IMR-90 (cell line): ENCODE results near the gene DLGAP4. TPM values are rescaled to one million over a fixed set of nuclear protein-coding genes. Genes with fewer than 3 reads are reported as not detected.

Experiments used
- ATAC-seq: fragments of 200-7000 bp; cut with Tn5 transposase; 2 replicates; pipeline ENCODE4 v1.9.1; 2020; ENCODE audit warnings: low read depth, mild to moderate bottlenecking, moderate library complexity
- BruUV-seq: library from RNA; stranded (reverse); fragments of 400-500 nt; replicated peaks from 2 replicates; lab custom pipeline; 2021; lab: Mats Ljungman, UMichigan
- CTCF ChIA-PET: fragments of 300-600 bp; formaldehyde crosslinking; extraction: SDS; loops from one replicate; lab custom pipeline; 2021; ENCODE audit warnings: antibody characterized with exemption; lab: Yijun Ruan, JAX
- POLR2A ChIA-PET: fragments of 300-600 bp; sonication (Branson Sonifier 250); formaldehyde crosslinking; loops from one replicate; lab custom pipeline; 2022; ENCODE audit warnings: antibody characterized with exemption; ENCODE audit not compliant: unreplicated experiment; lab: Charles Lee
- DNase-seq: peaks from one replicate; pipeline ENCODE4 v3.0.0; 2013
- H2AFZ ChIP-seq: replicated peaks from 2 replicates; pipeline ENCODE3; 2013; ENCODE audit warnings: low read length, mild to moderate bottlenecking; ENCODE audit not compliant: poor library complexity
- H2AK5ac ChIP-seq: 2 replicates; pipeline ENCODE4 v1.6.1; 2013; ENCODE audit warnings: low read depth, low read length, inconsistent platforms
- H2AK9ac ChIP-seq: replicated peaks from 2 replicates; pipeline ENCODE3; 2013; ENCODE audit warnings: mild to moderate bottlenecking, low read depth, low read length, moderate library complexity; ENCODE audit not compliant: poor library complexity
- H2BK120ac ChIP-seq: 2 replicates; pipeline ENCODE4 v1.6.1; 2013; ENCODE audit warnings: low read depth, low read length, inconsistent platforms
- H2BK15ac ChIP-seq: 3 replicates; pipeline ENCODE4 v1.6.1; 2013; ENCODE audit warnings: low read depth, low read length, inconsistent platforms
- H2BK20ac ChIP-seq: 2 replicates; pipeline ENCODE4 v1.6.1; 2013; ENCODE audit warnings: low read depth, mild to moderate bottlenecking, inconsistent platforms, low read length, moderate library complexity
- H2BK5ac ChIP-seq: 2 replicates; pipeline ENCODE4 v1.6.1; 2013; ENCODE audit warnings: mild to moderate bottlenecking, low read depth, low read length, inconsistent platforms; ENCODE audit not compliant: poor library complexity, severe bottlenecking
- H3K14ac ChIP-seq: replicated peaks from 2 replicates; pipeline ENCODE4 v1.6.1; 2013; ENCODE audit warnings: low read depth, low read length, inconsistent platforms
- H3K18ac ChIP-seq: 2 replicates; pipeline ENCODE4 v1.6.1; 2013; ENCODE audit warnings: low read depth, low read length, control low read depth
- H3K23ac ChIP-seq: 2 replicates; pipeline ENCODE4 v1.6.1; 2013; ENCODE audit warnings: low read depth, low read length, inconsistent platforms
- H3K27ac ChIP-seq: 2 replicates; pipeline ENCODE4 v1.5.1; 2013; ENCODE audit warnings: mild to moderate bottlenecking, control low read depth, low read length; ENCODE audit not compliant: insufficient read depth
- H3K27me3 ChIP-seq: 2 replicates; pipeline ENCODE4 v1.6.1; 2013; ENCODE audit warnings: low read length; ENCODE audit not compliant: control insufficient read depth, insufficient read depth
- H3K36me3 ChIP-seq: 2 replicates; pipeline ENCODE4 v1.6.1; 2013; ENCODE audit warnings: low read length, mixed read lengths; ENCODE audit not compliant: control insufficient read depth, insufficient read depth
- H3K4ac ChIP-seq: 2 replicates; pipeline ENCODE4 v1.6.1; 2013; ENCODE audit warnings: low read depth, low read length, inconsistent platforms
- H3K4me1 ChIP-seq: 2 replicates; pipeline ENCODE4 v1.6.1; 2013; ENCODE audit warnings: low read length, mixed read lengths; ENCODE audit not compliant: control insufficient read depth, insufficient read depth
- H3K4me2 ChIP-seq: 2 replicates; pipeline ENCODE4 v1.6.1; 2013; ENCODE audit warnings: low read depth, mild to moderate bottlenecking, control low read depth, low read length, moderate library complexity
- H3K4me3 ChIP-seq: 2 replicates; pipeline ENCODE4 v1.5.1; 2013; ENCODE audit warnings: low read depth, mild to moderate bottlenecking, control low read depth, low read length, moderate library complexity; ENCODE audit not compliant: insufficient read depth
- H3K56ac ChIP-seq: 2 replicates; pipeline ENCODE4 v1.6.1; 2013; ENCODE audit warnings: low read length, inconsistent platforms; ENCODE audit not compliant: insufficient read depth; ENCODE audit errors: extremely low read depth
- H3K79me1 ChIP-seq, 2 experiments: 2 replicates each; pipeline ENCODE4 v1.6.1; 2013; ENCODE audit warnings: low read length in 2 of 2, inconsistent platforms in 1 of 2, low read depth in 1 of 2
- H3K9ac ChIP-seq: 2 replicates; pipeline ENCODE4 v1.6.1; 2013; ENCODE audit warnings: low read depth, low read length, control low read depth
- H3K9me1 ChIP-seq: 2 replicates; pipeline ENCODE4 v1.6.1; 2013; ENCODE audit warnings: low read length, inconsistent platforms; ENCODE audit not compliant: insufficient read depth
- H3K9me3 ChIP-seq: 2 replicates; pipeline ENCODE4 v1.6.1; 2013; ENCODE audit warnings: low read length; ENCODE audit not compliant: control insufficient read depth, insufficient read depth
- H4K20me1 ChIP-seq: 2 replicates; pipeline ENCODE4 v1.6.1; 2013; ENCODE audit warnings: low read length, inconsistent platforms; ENCODE audit not compliant: insufficient read depth
- H4K5ac ChIP-seq: 2 replicates; pipeline ENCODE4 v1.6.1; 2013; ENCODE audit warnings: mild to moderate bottlenecking, low read depth, low read length, control low read depth
- H4K8ac ChIP-seq, 2 experiments: 2 replicates each; pipeline ENCODE4 v1.6.1; 2013; ENCODE audit warnings: low read depth in 2 of 2, low read length in 2 of 2, control low read depth in 1 of 2, inconsistent platforms in 1 of 2
- H4K91ac ChIP-seq: 2 replicates; pipeline ENCODE4 v1.6.1; 2013; ENCODE audit warnings: low read depth, low read length, inconsistent platforms; ENCODE audit not compliant: insufficient read depth
- BHLHE40 ChIP-seq: fragments of 150-350 bp; IDR thresholded peaks from 2 replicates; pipeline ENCODE4 v1.6.1; 2016; ENCODE audit warnings: mild to moderate bottlenecking, low read depth, low read length
- CEBPB ChIP-seq: IDR thresholded peaks from 2 replicates; pipeline ENCODE4 v1.6.1; 2012; ENCODE audit warnings: low read depth, low read length, improper control_type of control experiment
- CHD1 ChIP-seq: IDR thresholded peaks from 2 replicates; pipeline ENCODE4 v1.6.1; 2012; ENCODE audit warnings: low read depth, low read length, improper control_type of control experiment
- ELK1 ChIP-seq: fragments of 150-350 bp; IDR thresholded peaks from 2 replicates; pipeline ENCODE4 v1.6.1; 2016; ENCODE audit warnings: low read depth, mild to moderate bottlenecking, low read length, moderate library complexity, borderline replicate concordance
- MAFK ChIP-seq: IDR thresholded peaks from 2 replicates; pipeline ENCODE4 v1.6.1; 2012; ENCODE audit warnings: low read depth, low read length, improper control_type of control experiment
- MAZ ChIP-seq: IDR thresholded peaks from 2 replicates; pipeline ENCODE4 v1.6.1; 2012; ENCODE audit warnings: low read depth, mild to moderate bottlenecking, low read length, improper control_type of control experiment, moderate library complexity, borderline replicate concordance
- MXI1 ChIP-seq: IDR thresholded peaks from 2 replicates; pipeline ENCODE4 v1.6.1; 2012; ENCODE audit warnings: low read depth, mild to moderate bottlenecking, low read length, moderate library complexity, borderline replicate concordance
- POLR2A ChIP-seq: IDR thresholded peaks from 2 replicates; pipeline ENCODE4 v1.6.1; 2012; ENCODE audit warnings: mild to moderate bottlenecking, low read depth, low read length
- RAD21 ChIP-seq: IDR thresholded peaks from 2 replicates; pipeline ENCODE4 v1.6.1; 2012; ENCODE audit warnings: low read length, improper control_type of control experiment
- RCOR1 ChIP-seq: IDR thresholded peaks from 2 replicates; pipeline ENCODE4 v1.6.1; 2012; ENCODE audit warnings: mild to moderate bottlenecking, low read length, improper control_type of control experiment; ENCODE audit not compliant: insufficient replicate concordance
- RFX5 ChIP-seq: IDR thresholded peaks from 2 replicates; pipeline ENCODE4 v1.8.0; 2012; ENCODE audit warnings: low read depth, mild to moderate bottlenecking, low read length, moderate library complexity
- SMC3 ChIP-seq: fragments of 150-350 bp; IDR thresholded peaks from 2 replicates; pipeline ENCODE4 v1.6.1; 2016; ENCODE audit warnings: low read depth, mild to moderate bottlenecking, antibody characterized with exemption, low read length, moderate library complexity
- WGBS, 2 experiments: methylation state at CpG; one replicate each; pipeline versions ENCODE4 v1.1.5 to v1.1.7; 2013; ENCODE audit warnings: missing lambda C conversion rate in 2 of 2; ENCODE audit not compliant: insufficient read length in 1 of 2; ENCODE audit errors: extremely low coverage in 2 of 2; 5-methylcytosine and 5-hydroxymethylcytosine counted together
- dilution Hi-C: fragments of 300-500 bp; cut with HindIII; formaldehyde crosslinking; loops from one replicate; pipeline ENCODE4 v1.14.3; 2018; ENCODE audit warnings: low sequenced_read_pairs; ENCODE audit not compliant: unreplicated experiment
- in situ Hi-C: fragments of 300-500 bp; cut with MboI; formaldehyde crosslinking; loops from 3 replicates; pipeline ENCODE4 v1.14.3; 2019; ENCODE audit warnings: low sequenced_read_pairs, inconsistent platforms, mixed read lengths
- intact Hi-C: fragments of 100-400 bp; cut with micrococcal nuclease; formaldehyde crosslinking; loops from 2 replicates; pipeline ENCODE4 v1.10.0; 2022
- polyA plus RNA-seq, 3 experiments: library from polyadenylated mRNA; depleted of rRNA; stranded (reverse); fragments of >200 nt; gene quantifications; 2 replicates each; pipeline ENCODE4 v1.2.3, GENCODE V29; 2012; ENCODE audit warnings: low replicate concordance in 1 of 3
- total RNA-seq: library from RNA; depleted of rRNA; stranded (reverse); fragments of >200 nt; gene quantifications from 2 replicates; pipeline ENCODE4 v1.2.3, GENCODE V29; 2012
- TF ChIP-seq, protein P1 (sequence below): fragments of 150-350 bp; IDR thresholded peaks from 2 replicates; pipeline ENCODE4 v1.6.1; 2017; ENCODE audit warnings: mild to moderate bottlenecking, antibody characterized with exemption, low read length, low read depth
- TF ChIP-seq, protein P2 (sequence below): conservative IDR thresholded peaks from 2 replicates; pipeline ENCODE4 v1.5.1; 2012; ENCODE audit warnings: mild to moderate bottlenecking, low read depth, low read length, improper control_type of control experiment

DLGAP4 gene
- total and polyA plus RNA-seq, 2 of the 4 experiments (the other 2 are of a cell fraction), result 32.3 to 73.2 TPM

DNA sequence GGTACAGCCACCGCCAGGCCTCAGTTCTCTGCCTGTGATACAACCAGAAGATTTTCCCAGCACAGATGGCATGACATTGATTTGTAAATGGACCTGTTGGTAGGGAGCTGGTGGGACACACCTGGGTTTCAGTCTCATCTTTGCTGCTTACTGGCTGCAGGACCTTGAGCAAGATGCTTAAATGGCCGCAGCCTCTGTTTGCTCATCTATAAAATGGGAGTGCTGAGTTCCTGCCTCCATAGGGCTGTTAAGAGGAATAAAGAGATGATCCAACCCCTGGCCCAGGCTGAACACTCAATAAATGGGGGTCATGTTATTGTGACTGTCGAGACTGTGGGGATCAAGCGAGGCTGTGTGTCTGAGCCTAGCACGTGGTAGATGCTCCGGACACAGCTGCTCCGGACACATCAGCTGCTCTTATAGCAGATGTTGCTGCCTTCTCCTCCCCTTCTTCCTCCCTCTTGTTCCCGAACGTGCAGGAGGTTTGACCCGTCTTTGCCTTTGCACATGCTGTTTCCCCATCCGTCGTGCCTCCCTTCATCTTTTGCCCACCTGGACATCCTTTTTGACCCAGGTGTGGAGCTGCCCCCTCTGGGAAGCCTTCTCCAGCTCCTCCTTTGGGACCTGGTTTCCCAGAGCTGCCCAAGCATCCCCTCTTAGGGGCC is 29.2 kb downstream of the DLGAP4 start:
- H3K23ac ChIP-seq, result no peak overlapping the region
- CTCF ChIA-PET, result no interaction called here
- H3K14ac ChIP-seq, result no peak overlapping the region
- no peak overlapping the region for H3K4ac ChIP-seq
- H3K36me3 ChIP-seq, result no peaks in the 10 kb centered on the region
- H4K8ac ChIP-seq, result no peak overlapping the region
- no peak overlapping the region for H3K9ac ChIP-seq
- H2BK15ac ChIP-seq, result no peak overlapping the region
- ATAC-seq, result no peak
- H3K4me3 ChIP-seq, result no peak overlapping the region
- H4K5ac ChIP-seq, result no peak overlapping the region
- in situ Hi-C loops, result no loop called here
- peaks cover 63% of the 10 kb centered on the region for H3K27me3 ChIP-seq
- H2AK9ac ChIP-seq, result no peak overlapping the region
- no peaks in the 10 kb centered on the region for H3K79me1 ChIP-seq
- BruUV-seq, result no TSS peak
- no peak overlapping the region for H3K56ac ChIP-seq
- DNase-seq, result no peak
- POLR2A ChIA-PET, result no interaction called here
- WGBS, 2 experiments, result 43% methylated on average over 1 of the region's 12 CpGs; no CpG with 5 or more reads in 1 of the 2 experiments
- dilution Hi-C loops, result no loop called here
- no peak for TF ChIP-seq POLR2A
- no peak for TF ChIP-seq BHLHE40
- TF ChIP-seq, protein P1, sequence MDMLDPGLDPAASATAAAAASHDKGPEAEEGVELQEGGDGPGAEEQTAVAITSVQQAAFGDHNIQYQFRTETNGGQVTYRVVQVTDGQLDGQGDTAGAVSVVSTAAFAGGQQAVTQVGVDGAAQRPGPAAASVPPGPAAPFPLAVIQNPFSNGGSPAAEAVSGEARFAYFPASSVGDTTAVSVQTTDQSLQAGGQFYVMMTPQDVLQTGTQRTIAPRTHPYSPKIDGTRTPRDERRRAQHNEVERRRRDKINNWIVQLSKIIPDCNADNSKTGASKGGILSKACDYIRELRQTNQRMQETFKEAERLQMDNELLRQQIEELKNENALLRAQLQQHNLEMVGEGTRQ, result no peak
- TF ChIP-seq MAFK, result no peak
- no peak for TF ChIP-seq MAZ
- no peak for TF ChIP-seq SMC3
- no peak for TF ChIP-seq CHD1
- TF ChIP-seq RFX5, result no peak
- TF ChIP-seq, protein P2, sequence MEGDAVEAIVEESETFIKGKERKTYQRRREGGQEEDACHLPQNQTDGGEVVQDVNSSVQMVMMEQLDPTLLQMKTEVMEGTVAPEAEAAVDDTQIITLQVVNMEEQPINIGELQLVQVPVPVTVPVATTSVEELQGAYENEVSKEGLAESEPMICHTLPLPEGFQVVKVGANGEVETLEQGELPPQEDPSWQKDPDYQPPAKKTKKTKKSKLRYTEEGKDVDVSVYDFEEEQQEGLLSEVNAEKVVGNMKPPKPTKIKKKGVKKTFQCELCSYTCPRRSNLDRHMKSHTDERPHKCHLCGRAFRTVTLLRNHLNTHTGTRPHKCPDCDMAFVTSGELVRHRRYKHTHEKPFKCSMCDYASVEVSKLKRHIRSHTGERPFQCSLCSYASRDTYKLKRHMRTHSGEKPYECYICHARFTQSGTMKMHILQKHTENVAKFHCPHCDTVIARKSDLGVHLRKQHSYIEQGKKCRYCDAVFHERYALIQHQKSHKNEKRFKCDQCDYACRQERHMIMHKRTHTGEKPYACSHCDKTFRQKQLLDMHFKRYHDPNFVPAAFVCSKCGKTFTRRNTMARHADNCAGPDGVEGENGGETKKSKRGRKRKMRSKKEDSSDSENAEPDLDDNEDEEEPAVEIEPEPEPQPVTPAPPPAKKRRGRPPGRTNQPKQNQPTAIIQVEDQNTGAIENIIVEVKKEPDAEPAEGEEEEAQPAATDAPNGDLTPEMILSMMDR, result no peak
- TF ChIP-seq MXI1, result no peak
- TF ChIP-seq ELK1, result no peak
- TF ChIP-seq RCOR1, result no peak
- TF ChIP-seq RAD21, result no peak
- TF ChIP-seq CEBPB, result no peak
- H2BK5ac ChIP-seq, result no peak overlapping the region
- H2BK120ac ChIP-seq, result no peak overlapping the region
- no peaks in the 10 kb centered on the region for H4K20me1 ChIP-seq
- no peaks in the 10 kb centered on the region for H3K4me1 ChIP-seq
- intact Hi-C loops, result no loop called here
- no peak overlapping the region for H2AK5ac ChIP-seq
- no peaks in the 10 kb centered on the region for H3K9me3 ChIP-seq
- H2BK20ac ChIP-seq, result no peak overlapping the region
- no peaks in the 10 kb centered on the region for H3K9me1 ChIP-seq
- H3K27ac ChIP-seq, result no peak overlapping the region
- no peak overlapping the region for H2AFZ ChIP-seq
- H3K4me2 ChIP-seq, result no peak overlapping the region
- H3K18ac ChIP-seq, result no peak overlapping the region
- H4K91ac ChIP-seq, result no peak overlapping the region
